Bronchial epithelial cell (primary cell): ENCODE results near the gene MMP24. TPM values are rescaled to one million over a fixed set of nuclear protein-coding genes. Genes with fewer than 3 reads are reported as not detected.

Experiments used
- DNase-seq: peaks from one replicate; pipeline ENCODE4 v3.0.0-alpha.2; 2010; ENCODE audit warnings: low read depth
- FAIRE-seq: peaks from 2 replicates; lab custom pipeline; 2011; peaks lifted over from hg19 to GRCh38; lab: Jason Lieb, UNC
- H3K27me3 ChIP-seq: 2 replicates; pipeline ENCODE4 v1.5.1; 2011; ENCODE audit warnings: low read length; ENCODE audit not compliant: control insufficient read depth, insufficient read depth
- H3K36me3 ChIP-seq: 2 replicates; pipeline ENCODE4 v1.5.1; 2011; ENCODE audit warnings: low read length; ENCODE audit not compliant: control insufficient read depth, insufficient read depth
- H3K4me3 ChIP-seq: 2 replicates; pipeline ENCODE4 v1.5.1; 2011; ENCODE audit warnings: mild to moderate bottlenecking, low read depth, low read length, control low read depth
- total RNA-seq: library from RNA; depleted of rRNA; stranded (reverse); fragments of >200 nt; gene quantifications from 2 replicates; pipeline ENCODE4 v1.2.1, GENCODE V29; 2014
- TF ChIP-seq, protein P1 (sequence below): IDR thresholded peaks from 2 replicates; pipeline ENCODE4 v1.5.1; 2011; ENCODE audit warnings: mild to moderate bottlenecking, moderate library complexity, low read length, control low read depth, inconsistent platforms; ENCODE audit not compliant: insufficient read depth, severe bottlenecking

Gene MMP24
- total RNA-seq, 1 donor from 2014 or later, result not detected

DNA sequence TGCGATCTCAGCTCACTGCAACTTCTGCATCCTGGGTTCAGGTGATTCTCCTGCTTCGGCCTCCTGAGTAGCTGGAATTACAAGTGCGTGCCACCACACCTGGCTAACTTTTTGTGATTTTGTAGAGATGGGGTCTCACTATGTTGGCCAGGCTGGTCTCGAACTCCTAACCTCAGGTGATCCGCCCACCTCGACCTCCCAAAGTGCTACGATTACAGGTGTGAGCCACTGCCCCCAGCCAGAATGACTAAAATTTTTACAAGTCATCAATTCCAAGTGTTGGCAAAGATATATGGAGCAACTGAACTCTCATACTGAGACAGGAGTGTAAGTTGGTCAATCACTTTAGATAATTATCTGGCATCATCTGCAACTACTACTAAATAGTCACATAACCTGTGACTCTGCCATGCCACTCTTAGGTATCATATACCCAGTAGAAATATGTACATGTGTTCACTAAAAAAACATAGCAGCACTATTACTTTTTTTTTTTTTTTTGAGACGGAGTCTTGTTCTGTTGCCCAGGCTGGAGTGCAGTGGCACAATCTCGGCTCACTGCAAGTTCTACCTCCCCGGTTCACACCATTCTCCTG is 55.1 kb downstream of the MMP24 start:
- DNase-seq, result no peak
- TF ChIP-seq, protein P1, sequence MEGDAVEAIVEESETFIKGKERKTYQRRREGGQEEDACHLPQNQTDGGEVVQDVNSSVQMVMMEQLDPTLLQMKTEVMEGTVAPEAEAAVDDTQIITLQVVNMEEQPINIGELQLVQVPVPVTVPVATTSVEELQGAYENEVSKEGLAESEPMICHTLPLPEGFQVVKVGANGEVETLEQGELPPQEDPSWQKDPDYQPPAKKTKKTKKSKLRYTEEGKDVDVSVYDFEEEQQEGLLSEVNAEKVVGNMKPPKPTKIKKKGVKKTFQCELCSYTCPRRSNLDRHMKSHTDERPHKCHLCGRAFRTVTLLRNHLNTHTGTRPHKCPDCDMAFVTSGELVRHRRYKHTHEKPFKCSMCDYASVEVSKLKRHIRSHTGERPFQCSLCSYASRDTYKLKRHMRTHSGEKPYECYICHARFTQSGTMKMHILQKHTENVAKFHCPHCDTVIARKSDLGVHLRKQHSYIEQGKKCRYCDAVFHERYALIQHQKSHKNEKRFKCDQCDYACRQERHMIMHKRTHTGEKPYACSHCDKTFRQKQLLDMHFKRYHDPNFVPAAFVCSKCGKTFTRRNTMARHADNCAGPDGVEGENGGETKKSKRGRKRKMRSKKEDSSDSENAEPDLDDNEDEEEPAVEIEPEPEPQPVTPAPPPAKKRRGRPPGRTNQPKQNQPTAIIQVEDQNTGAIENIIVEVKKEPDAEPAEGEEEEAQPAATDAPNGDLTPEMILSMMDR, result no peak
- Histone ChIP-seq H3K36me3 (peaks cover 27% of the 10 kb centered on the region), H3K4me3 (no peak overlapping the region), H3K27me3 (no peaks in the 10 kb centered on the region)
- FAIRE-seq, result no peak

DNA sequence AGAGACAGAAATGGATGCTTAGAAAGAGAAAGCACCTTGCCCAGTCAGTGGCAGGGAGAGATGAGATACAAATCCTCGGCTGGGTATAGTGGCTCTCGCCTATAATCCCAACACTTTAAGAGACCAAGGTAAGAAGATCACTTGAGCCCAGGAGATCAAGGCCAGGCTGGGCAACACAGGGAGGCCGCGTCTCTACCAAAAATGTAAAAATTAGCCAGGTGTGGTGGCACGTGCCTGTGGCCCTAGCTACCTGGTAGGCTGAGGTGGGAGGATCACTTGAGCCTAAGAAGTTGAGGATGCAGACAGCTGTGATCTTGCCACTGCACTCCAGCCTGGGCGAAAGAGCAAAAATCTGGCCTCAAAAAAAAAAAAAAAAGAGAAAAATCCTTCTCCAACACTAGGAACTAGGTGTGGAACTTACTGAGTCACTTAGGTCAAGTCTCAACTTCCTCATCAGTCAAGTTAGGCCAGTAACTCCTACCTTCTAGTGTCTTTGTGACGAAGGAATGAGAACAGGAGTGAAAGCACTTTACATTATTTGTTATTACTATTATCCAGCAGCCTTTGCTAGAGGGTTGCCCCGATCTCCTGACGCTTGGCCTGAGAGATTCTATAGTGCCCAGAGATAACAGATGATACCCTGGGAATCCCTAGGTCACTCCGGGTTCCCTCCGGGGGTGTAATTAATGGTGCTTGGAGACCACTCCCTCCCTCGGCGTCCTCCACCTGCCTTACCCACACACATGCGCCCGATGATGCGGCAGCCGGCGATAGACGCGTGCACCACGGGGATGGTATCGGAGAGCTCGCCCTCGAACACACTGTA is 57.2 kb downstream of the MMP24 start:
- H3K36me3 ChIP-seq, result peaks cover 25% of the 10 kb centered on the region

DNA sequence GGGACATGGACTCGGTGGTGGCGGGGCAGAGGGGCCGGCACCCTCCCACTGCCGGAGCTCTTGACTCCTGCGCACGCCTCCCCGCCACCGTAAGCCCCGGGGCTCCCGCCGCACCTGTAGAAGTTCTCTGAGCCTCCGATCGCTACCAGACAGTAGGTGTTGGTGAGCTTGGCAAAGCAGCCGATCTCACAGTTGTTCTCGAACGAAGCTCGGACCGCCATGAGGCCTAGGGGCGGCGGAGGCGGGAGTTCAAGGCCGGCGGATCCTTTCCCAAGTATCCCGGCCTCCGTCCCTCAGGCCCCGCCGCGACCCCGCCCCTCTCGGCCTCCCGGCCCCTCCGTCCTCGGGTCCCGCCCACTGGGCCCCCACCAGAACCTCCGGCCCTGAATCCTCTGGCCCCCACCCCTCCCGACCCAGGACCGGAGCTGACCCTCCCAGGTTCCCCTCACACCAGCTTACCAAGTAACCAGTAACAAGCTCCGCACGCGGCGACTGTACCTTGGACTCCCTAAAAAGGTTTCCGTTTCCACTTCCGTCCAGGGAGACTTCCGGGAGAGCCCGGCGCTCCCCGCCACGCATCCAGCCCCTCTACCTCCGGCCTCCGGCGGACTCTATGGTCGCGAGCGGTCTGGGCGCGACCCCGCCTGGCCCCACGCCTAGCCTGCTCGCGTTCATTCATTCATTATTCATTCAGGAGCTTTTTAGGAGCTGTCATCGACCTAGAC is 57.9 kb downstream of the MMP24 start, which contains the start of gene EIF6:
Gene EIF6 (minus strand): TSS at position 506 of the 725 bp plus-strand sequence. CDS start 285 bp downstream, at position 221.
- H3K27me3 ChIP-seq, result no peaks in the 10 kb centered on the region
- peaks cover 18% of the 10 kb centered on the region for H3K36me3 ChIP-seq
- DNase-seq (peak; percentile 67), FAIRE-seq (no peak)
- TF ChIP-seq, protein P1, result no peak
- H3K4me3 ChIP-seq, result peak within 1 kb of the TSS; percentile 90

More for the DNA sequence above, 57.2 kb downstream of the MMP24 start:
- Histone ChIP-seq H3K27me3 (no peaks in the 10 kb centered on the region), H3K4me3 (peak overlapping the region; percentile 90)
- DNase-seq (peak; percentile 75), FAIRE-seq (no peak)
- TF ChIP-seq, protein P1, result no peak

DNA sequence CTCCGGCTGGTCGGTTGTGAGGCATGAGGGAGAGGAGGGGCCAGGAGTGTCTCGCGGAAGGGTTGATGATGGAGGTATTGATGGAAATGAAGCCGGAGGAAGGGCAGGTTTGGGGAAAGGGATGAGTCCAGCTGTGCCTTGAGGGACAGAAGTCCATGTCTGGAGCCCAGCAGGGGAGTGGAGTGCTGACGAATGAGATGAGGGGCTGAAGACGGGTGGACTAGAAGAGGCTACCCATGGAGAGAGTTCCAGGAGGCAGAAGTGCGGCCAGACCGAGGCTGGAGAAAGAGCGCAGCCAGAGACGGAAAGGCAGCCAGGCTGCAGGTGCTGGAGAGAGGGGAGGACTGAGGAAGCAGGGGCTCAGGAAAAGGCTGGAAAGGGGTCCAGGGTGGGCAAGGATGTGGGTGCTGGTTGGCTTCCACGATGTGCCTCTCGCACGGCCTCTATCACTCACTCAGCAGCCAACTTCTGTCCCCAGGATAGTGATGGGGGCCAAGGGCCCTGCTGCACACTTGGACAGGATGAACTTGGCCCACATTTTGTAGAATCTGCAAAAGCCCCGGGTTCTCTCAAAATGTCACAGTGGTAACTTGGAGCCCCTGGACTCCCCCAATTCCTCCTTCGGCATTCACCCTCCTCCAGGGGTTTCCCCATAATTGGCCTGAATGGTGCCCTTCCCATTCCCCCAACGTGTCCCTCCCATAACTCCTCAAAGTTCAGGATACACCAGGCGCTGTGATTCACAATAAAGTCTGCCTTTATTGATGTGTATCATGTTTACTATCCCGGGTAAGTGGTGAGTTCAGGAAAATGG is 58.7 kb downstream of the MMP24 start:
- TF ChIP-seq, protein P1, result no peak
- FAIRE-seq (no peak), DNase-seq (no peak)
- H3K36me3 ChIP-seq, result peaks cover 10% of the 10 kb centered on the region
- H3K4me3 ChIP-seq, result peak overlapping the region; percentile 90
- H3K27me3 ChIP-seq, result no peaks in the 10 kb centered on the region

DNA sequence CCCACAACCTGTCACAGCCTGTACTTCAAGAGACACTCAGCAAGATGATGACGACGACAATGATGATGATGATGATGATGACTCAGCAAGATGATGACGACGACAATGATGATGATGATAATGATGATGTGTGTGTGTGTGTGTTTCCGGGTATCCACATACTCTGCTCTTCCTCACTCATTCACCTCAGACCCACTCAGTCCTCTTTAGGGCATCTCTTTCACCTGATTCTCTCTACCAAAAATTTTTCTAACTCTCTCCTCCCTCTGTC is 59.3 kb downstream of the MMP24 start:
- no peak overlapping the region for H3K4me3 ChIP-seq
- TF ChIP-seq, protein P1, result no peak
- FAIRE-seq, result peak; percentile 7

More for the DNA sequence above, 59.3 kb downstream of the MMP24 start:
- peaks cover 5% of the 10 kb centered on the region for H3K36me3 ChIP-seq
- peak; percentile 77 for DNase-seq
- no peaks in the 10 kb centered on the region for H3K27me3 ChIP-seq
